Measurements from ENCODE around the gene HCST.
A peak's percentile ranks its signal among the peaks of the same experiment; 100 is the strongest.
"Not testable (repeated sequence)": the region's sequence is repeated elsewhere in the genome, so short reads cannot be mapped to it uniquely, and the experiment has no call there.

The HCST gene

GRCh38 chr19:35907377-35907745 lies 5.0 kb downstream of the HCST start:
- no peak for DNase-seq

GRCh38 chr19:35908010-35908441 lies 5.7 kb downstream of the HCST start, which contains the start of gene TYROBP:
Gene TYROBP, minus strand, starts transcription at chr19:35908295. Its CDS starts 67 bp downstream, at chr19:35908228.
- DNase-seq = no peak

GRCh38 chr19:35908973-35909683 lies 6.8 kb downstream of the HCST start:
- no peak for DNase-seq

GRCh38 chr19:35909684-35910035 lies 7.3 kb downstream of the HCST start:
- no peak for DNase-seq

GRCh38 chr19:35910355-35910754 lies 8.0 kb downstream of the HCST start:
- DNase-seq = not testable (repeated sequence)

GRCh38 chr19:35911173-35911572 lies 8.8 kb downstream of the HCST start:
- no peak for DNase-seq

GRCh38 chr19:35911790-35912189 lies 9.5 kb downstream of the HCST start:
- DNase-seq = no peak

- no peak for DNase-seq
Observed at GRCh38 chr19:35913589-35913988, 11.3 kb downstream of the HCST start.

GRCh38 chr19:35915443-35915842 lies 13.1 kb downstream of the HCST start:
- DNase-seq = no peak

- DNase-seq = no peak
Observed at GRCh38 chr19:35919306-35919705, 17.0 kb downstream of the HCST start.

- DNase-seq = no peak
Observed at GRCh38 chr19:35921012-35921411, 18.7 kb downstream of the HCST start.

GRCh38 chr19:35925501-35925900 lies 23.2 kb downstream of the HCST start:
- no peak for DNase-seq

- no peak for DNase-seq
Observed at GRCh38 chr19:35928507-35928906, 26.2 kb downstream of the HCST start.

GRCh38 chr19:35929876-35930275 lies 27.5 kb downstream of the HCST start:
- DNase-seq = no peak

- peak; percentile 99 for DNase-seq
Observed at GRCh38 chr19:35931161-35931873, 29.0 kb downstream of the HCST start.

GRCh38 chr19:35931874-35932202 lies 29.5 kb downstream of the HCST start:
- DNase-seq = no peak

GRCh38 chr19:35932291-35932936 lies 30.1 kb downstream of the HCST start:
- no peak for DNase-seq

- peak; percentile 64 for DNase-seq
Observed at GRCh38 chr19:35935911-35936737, 33.8 kb downstream of the HCST start, which contains the start of gene LRFN3. Gene LRFN3, plus strand, starts transcription at chr19:35936374. Its CDS starts 3,052 bp downstream, at chr19:35939426.

GRCh38 chr19:35936738-35937268 lies 34.5 kb downstream of the HCST start:
- DNase-seq = no peak

GRCh38 chr19:35937345-35938281 lies 35.3 kb downstream of the HCST start:
- DNase-seq = no peak

All from activated naive CD4-positive, alpha-beta T cell treated with Interleukin-2 at 50 U/mL for 16 hours (primary cell).